ENCODE results near the gene CMTM7.
"Not testable (repeated sequence)": the region's sequence is repeated elsewhere in the genome, so short reads cannot be mapped to it uniquely, and the experiment has no call there.

CMTM7 gene

DNA sequence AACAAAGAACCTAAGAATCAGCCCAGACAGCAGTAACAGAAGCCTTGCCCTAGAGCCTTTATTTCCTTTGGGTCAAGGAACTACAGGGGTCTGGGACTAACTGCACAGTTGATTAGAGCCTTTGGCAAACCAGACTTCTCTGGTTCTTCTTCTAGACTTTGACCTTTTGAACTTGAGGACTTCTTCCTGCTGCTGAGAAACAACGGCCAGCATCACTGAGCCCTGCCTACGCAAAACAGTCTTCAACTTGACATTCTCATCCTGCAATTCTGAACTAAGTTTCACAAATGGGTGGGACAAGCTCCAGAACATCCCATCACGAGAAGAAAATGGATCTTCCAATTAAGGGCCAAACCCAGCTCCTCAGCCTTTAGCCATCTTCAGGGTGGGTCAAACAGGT lies 79.6 kb downstream of the CMTM7 start:
- TF ChIP-seq, protein P1, sequence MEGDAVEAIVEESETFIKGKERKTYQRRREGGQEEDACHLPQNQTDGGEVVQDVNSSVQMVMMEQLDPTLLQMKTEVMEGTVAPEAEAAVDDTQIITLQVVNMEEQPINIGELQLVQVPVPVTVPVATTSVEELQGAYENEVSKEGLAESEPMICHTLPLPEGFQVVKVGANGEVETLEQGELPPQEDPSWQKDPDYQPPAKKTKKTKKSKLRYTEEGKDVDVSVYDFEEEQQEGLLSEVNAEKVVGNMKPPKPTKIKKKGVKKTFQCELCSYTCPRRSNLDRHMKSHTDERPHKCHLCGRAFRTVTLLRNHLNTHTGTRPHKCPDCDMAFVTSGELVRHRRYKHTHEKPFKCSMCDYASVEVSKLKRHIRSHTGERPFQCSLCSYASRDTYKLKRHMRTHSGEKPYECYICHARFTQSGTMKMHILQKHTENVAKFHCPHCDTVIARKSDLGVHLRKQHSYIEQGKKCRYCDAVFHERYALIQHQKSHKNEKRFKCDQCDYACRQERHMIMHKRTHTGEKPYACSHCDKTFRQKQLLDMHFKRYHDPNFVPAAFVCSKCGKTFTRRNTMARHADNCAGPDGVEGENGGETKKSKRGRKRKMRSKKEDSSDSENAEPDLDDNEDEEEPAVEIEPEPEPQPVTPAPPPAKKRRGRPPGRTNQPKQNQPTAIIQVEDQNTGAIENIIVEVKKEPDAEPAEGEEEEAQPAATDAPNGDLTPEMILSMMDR (conservative IDR thresholded peaks at IDR 0.05; ENCODE audit: low read depth, low read length) = no peak
- DNase-seq (ENCODE audit: low read depth) = no peak
- no peak overlapping the region for H3K4me3 ChIP-seq (ENCODE audit: low read depth, low read length)

DNA sequence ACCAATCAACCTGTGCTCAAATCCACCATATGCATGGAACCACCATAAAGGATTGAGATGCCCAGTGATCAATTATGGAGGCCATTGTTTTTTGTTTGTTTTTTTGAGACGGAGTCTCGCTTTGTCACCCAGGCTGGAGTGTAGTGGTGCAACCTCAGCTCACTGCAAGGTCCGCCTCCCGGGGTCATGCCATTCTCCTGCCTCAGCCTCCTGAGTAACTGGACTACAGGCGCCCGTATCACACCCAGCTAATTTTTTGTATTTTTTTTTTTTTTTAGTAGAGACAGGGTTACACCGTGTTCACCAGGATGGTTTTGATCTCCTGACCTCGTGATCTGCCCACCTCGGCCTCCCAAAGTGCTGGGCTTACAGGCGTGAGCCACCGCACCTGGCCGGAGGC lies 80.5 kb downstream of the CMTM7 start:
- H3K4me3 ChIP-seq (ENCODE audit: low read depth, low read length) = not testable (repeated sequence)

DNA sequence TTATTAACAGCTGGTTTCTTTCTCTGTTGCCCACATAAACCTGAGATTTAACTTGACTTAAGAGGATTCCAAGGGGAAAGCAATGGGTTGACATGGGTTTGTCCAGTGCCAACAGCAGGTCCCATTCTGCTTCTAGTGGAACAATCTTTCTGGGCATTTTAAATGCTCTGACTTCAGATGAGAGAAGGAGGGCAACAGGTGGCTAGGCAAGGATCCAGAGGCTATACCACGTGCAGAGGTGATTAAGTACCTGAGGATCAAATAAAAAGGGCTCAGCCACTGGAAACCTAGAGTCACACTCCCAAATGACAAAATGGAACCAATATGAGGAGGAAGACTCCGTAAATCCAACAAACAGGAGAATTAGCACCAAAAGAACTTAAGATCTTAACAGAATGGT lies 82.5 kb downstream of the CMTM7 start:
- no peak for DNase-seq (ENCODE audit: low read depth)
- H3K4me3 ChIP-seq (ENCODE audit: low read depth, low read length) = no peak overlapping the region
- TF ChIP-seq, protein P1 (conservative IDR thresholded peaks at IDR 0.05; ENCODE audit: low read depth, low read length) = no peak

More for the DNA sequence above, 80.5 kb downstream of the CMTM7 start:
- DNase-seq (ENCODE audit: low read depth) = not testable (repeated sequence)

DNA sequence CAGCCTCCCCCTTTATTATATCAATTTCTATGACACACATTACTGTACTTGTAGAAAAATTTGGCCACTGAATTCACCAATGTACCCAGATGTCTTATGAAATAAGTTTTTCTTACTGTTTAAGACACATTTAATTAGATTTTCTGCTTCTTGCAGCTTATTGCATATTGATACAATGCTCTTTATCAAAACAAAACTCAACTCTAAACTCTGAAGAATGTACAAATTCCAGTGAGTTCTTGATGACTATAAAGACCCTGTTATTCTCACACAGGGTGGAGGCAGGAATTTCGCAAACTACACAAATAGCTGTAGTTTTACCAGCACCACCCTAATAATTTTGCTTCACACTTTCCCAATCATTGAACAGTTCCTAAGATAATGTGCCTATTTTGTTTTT lies 89.0 kb downstream of the CMTM7 start:
- TF ChIP-seq, protein P1 (conservative IDR thresholded peaks at IDR 0.05; ENCODE audit: low read depth, low read length) = no peak
- peak; percentile 42 for DNase-seq (ENCODE audit: low read depth)
- H3K4me3 ChIP-seq (ENCODE audit: low read depth, low read length) = no peak overlapping the region

DNA sequence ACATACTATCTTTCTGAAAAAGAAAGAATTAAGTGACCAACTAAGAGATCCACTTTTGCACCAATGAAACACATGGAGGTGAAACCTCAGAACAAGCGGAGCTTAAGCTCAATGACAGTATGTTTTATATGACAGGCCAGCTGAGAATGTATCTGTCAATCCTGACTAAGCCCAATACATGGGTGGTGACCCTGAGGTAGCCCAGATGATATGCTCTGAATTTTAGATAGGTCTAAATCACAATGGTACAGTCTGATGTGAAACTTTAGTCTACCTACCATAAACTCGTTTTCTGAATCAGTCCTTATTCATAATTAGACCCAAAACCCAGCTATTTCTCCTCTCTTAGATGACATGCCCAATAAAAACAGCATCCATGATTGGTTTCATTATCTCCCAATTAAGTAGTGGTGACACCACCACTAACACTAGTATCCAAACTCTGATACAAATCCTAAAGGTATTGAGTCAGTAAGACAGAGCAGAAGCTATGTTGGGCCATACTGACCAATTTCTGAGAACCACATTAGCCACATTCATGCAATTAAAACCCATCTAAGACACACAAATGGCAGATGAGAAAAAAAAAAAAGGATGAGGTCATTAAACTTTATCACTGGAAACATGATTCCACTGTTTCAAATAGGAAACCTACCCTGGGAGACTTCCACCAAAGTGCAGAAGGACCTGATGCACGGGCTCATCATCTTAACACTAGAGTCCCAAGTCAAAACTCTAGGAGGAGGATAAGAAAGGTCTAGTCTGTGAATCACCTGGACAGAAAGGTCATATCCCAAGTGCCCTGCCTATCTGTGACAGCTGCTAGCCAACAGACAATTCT lies 90.4 kb downstream of the CMTM7 start:
- TF ChIP-seq, protein P1 (conservative IDR thresholded peaks at IDR 0.05; ENCODE audit: low read depth, low read length) = no peak
- no peak for DNase-seq (ENCODE audit: low read depth)
- H3K4me3 ChIP-seq (ENCODE audit: low read depth, low read length) = no peak overlapping the region

DNA sequence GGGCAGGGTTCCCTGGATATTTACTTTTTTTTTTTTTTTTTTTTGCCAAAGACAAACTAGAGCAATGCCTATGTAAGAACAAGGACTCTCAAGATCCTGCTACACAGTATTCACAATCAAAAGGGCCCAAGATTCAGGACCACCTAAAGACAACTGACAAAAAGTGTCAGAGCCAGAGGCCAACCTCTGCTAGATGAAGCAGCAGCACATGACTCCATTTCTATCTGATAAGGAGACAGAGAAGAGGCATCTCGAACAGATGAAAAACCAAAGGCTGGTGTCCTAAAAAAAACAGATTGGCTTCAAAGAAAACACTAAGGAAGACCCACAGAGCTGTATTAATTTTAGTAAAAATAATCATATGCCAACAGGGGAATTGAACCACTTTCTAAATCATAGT lies 91.0 kb downstream of the CMTM7 start:
- DNase-seq (ENCODE audit: low read depth) = no peak
- no peak overlapping the region for H3K4me3 ChIP-seq (ENCODE audit: low read depth, low read length)
- TF ChIP-seq, protein P1 (conservative IDR thresholded peaks at IDR 0.05; ENCODE audit: low read depth, low read length) = no peak

DNA sequence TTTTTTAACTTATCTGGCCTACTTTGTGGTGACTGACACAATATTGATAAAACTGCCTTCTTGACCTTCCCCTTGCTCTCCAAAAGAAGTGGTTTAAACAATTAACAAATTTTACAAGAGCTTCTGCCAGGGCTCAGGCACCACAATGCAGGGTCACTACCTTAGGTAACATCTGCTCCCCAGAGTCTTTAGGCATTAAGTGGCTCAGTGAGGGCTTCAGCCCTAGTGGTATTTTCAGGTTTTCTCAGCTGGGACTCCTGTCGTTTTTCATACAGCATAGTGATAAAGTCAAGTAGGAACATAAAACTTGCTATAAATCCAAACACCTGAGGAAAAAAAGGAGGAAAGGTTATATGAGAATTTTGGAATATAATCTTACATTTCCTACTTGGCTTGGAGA lies 92.1 kb downstream of the CMTM7 start:
- TF ChIP-seq, protein P1 (conservative IDR thresholded peaks at IDR 0.05; ENCODE audit: low read depth, low read length) = no peak
- DNase-seq (ENCODE audit: low read depth) = no peak
- H3K4me3 ChIP-seq (ENCODE audit: low read depth, low read length) = no peak overlapping the region

Measured in choroid plexus epithelial cell (primary cell).